ENCODE measurements around the gene SLC34A2.
"Not testable (repeated sequence)": the region's sequence is repeated elsewhere in the genome, so short reads cannot be mapped to it uniquely, and the experiment has no call there.

- not testable (repeated sequence) for TF ChIP-seq CTCF, POLR2A (IDR thresholded peaks at IDR 0.05)
These were observed 42.0 kb upstream of the SLC34A2 start for GRCh38 chr4:25613613-25614012.
